Neural progenitor cell (in vitro differentiated cells): Measurements from ENCODE around the gene KIF3B. TPM values are rescaled to one million over a fixed set of nuclear protein-coding genes. Genes with fewer than 3 reads are reported as not detected.
A peak's percentile ranks its signal among the peaks of the same experiment; 100 is the strongest.
"Not testable (repeated sequence)": the region's sequence is repeated elsewhere in the genome, so short reads cannot be mapped to it uniquely, and the experiment has no call there.

Experiments
- DNase-seq: peaks from one replicate; pipeline ENCODE4 v3.0.0-alpha.2; 2016; ENCODE audit warnings: low spot score
- H2AFZ ChIP-seq: fragments of 200-600 bp; sonication (generic); replicated peaks from 2 replicates; pipeline ENCODE4 v1.6.1; 2016; ENCODE audit warnings: antibody characterized with exemption
- H3F3A ChIP-seq: fragments of 200-600 bp; sonication (generic); 2 replicates; pipeline ENCODE4 v1.6.1; 2016; ENCODE audit warnings: antibody characterized with exemption, low read depth
- H3K27ac ChIP-seq: fragments of 200-600 bp; sonication (generic); 2 replicates; pipeline ENCODE4 v1.5.1; 2016; ENCODE audit warnings: mild to moderate bottlenecking
- H3K27me3 ChIP-seq: fragments of 200-600 bp; sonication (generic); 2 replicates; pipeline ENCODE4 v1.6.1; 2016; ENCODE audit warnings: mild to moderate bottlenecking, moderate library complexity
- H3K36me3 ChIP-seq: fragments of 200-600 bp; sonication (generic); 2 replicates; pipeline ENCODE4 v1.5.1; 2016
- H3K4me1 ChIP-seq: fragments of 200-600 bp; sonication (generic); 2 replicates; pipeline ENCODE4 v1.6.1; 2016; ENCODE audit warnings: mixed run types
- H3K4me2 ChIP-seq: fragments of 200-600 bp; sonication (generic); 2 replicates; pipeline ENCODE4 v1.6.1; 2016
- H3K4me3 ChIP-seq: fragments of 200-600 bp; sonication (generic); 2 replicates; pipeline ENCODE4 v1.5.1; 2016
- H3K79me2 ChIP-seq: fragments of 200-600 bp; sonication (generic); 2 replicates; pipeline ENCODE4 v1.6.1; 2016; ENCODE audit warnings: low read depth
- H3K9ac ChIP-seq: fragments of 200-600 bp; sonication (generic); 2 replicates; pipeline ENCODE4 v1.6.1; 2016
- H3K9me3 ChIP-seq: fragments of 200-600 bp; sonication (generic); 2 replicates; pipeline ENCODE4 v1.5.1; 2016; ENCODE audit warnings: low read depth
- H4K20me1 ChIP-seq: fragments of 200-600 bp; sonication (generic); 2 replicates; pipeline ENCODE4 v1.6.1; 2016; ENCODE audit warnings: low read depth
- H3K27ac Mint-ChIP-seq: 3 replicates; pipeline ENCODE4 v1.8.0; 2021; ENCODE audit warnings: mixed read lengths
- H3K27me3 Mint-ChIP-seq: 2 replicates; pipeline ENCODE4 v1.8.0; 2022; ENCODE audit warnings: low read depth, mild to moderate bottlenecking, inconsistent platforms, moderate library complexity, mixed read lengths; ENCODE audit not compliant: insufficient read depth
- H3K36me3 Mint-ChIP-seq: 3 replicates; pipeline ENCODE4 v1.8.0; 2021; ENCODE audit warnings: mixed read lengths
- H3K4me1 Mint-ChIP-seq: 3 replicates; pipeline ENCODE4 v1.8.0; 2021; ENCODE audit warnings: mixed read lengths
- H3K4me3 Mint-ChIP-seq: 3 replicates; pipeline ENCODE4 v1.8.0; 2021; ENCODE audit warnings: mild to moderate bottlenecking, moderate library complexity, mixed read lengths
- H3K9me3 Mint-ChIP-seq: 3 replicates; pipeline ENCODE4 v1.8.0; 2020; ENCODE audit warnings: mixed read lengths
- CTCF ChIP-seq: fragments of 200-600 bp; sonication (generic); IDR thresholded peaks from 2 replicates; pipeline ENCODE4 v1.5.1; 2017; ENCODE audit warnings: antibody characterized with exemption, mild to moderate bottlenecking
- EZH2 ChIP-seq: fragments of 200-600 bp; sonication (generic); IDR thresholded peaks from 2 replicates; pipeline ENCODE4 v1.6.1; 2017; ENCODE audit warnings: antibody characterized with exemption, mild to moderate bottlenecking, moderate library complexity
- EZH2phosphoT487 ChIP-seq: fragments of 200-600 bp; sonication (generic); IDR thresholded peaks from 2 replicates; pipeline ENCODE4 v1.6.1; 2017; ENCODE audit warnings: antibody characterized with exemption
- total RNA-seq: library from RNA; depleted of rRNA; stranded (reverse); fragments of >200 nt; gene quantifications from 2 replicates; pipeline ENCODE4 v1.2.3, GENCODE V29; 2015; ENCODE audit warnings: low replicate concordance

The KIF3B gene
- total RNA-seq, 1 donor from 2014 or later: 16.8 TPM

- Histone ChIP-seq H3K4me1 (no peaks in the 10 kb centered on the region), H3K27ac (no peak overlapping the region), H3K27me3 (no peaks in the 10 kb centered on the region), H3K79me2 (peaks cover 22% of the 10 kb centered on the region), H3F3A (no peaks in the 10 kb centered on the region), H3K9me3 (no peaks in the 10 kb centered on the region), H3K4me3 (no peak overlapping the region), H3K4me2 (no peak overlapping the region), H2AFZ (no peak overlapping the region), H3K36me3 (no peaks in the 10 kb centered on the region), H4K20me1 (peaks cover 33% of the 10 kb centered on the region), H3K9ac (no peak overlapping the region)
- H3K4me3 Mint-ChIP-seq: no peak overlapping the region
- no peak for DNase-seq
- no peaks in the 10 kb centered on the region for H3K9me3 Mint-ChIP-seq
- H3K4me1 Mint-ChIP-seq: peaks cover under 1% of the 10 kb centered on the region
- H3K27me3 Mint-ChIP-seq: peaks cover 2% of the 10 kb centered on the region
- H3K27ac Mint-ChIP-seq: peak overlapping the region; percentile 8
- no peak for TF ChIP-seq EZH2
- no peak for TF ChIP-seq CTCF
- TF ChIP-seq EZH2phosphoT487: no peak
- peaks cover 11% of the 10 kb centered on the region for H3K36me3 Mint-ChIP-seq
Measured at GRCh38 chr20:32378461-32378860, 101.0 kb downstream of the KIF3B start.

GRCh38 chr20:32380037-32380436 lies 102.6 kb downstream of the KIF3B start:
- H3K27ac ChIP-seq, H3K36me3 ChIP-seq, H3K27me3 ChIP-seq, H3K4me3 Mint-ChIP-seq, H3K4me3 ChIP-seq, H3K9me3 Mint-ChIP-seq, H3F3A ChIP-seq, H3K4me2 ChIP-seq, H3K9ac ChIP-seq, H2AFZ ChIP-seq, DNase-seq, H3K4me1 ChIP-seq, H3K9me3 ChIP-seq, H3K27me3 Mint-ChIP-seq, H3K27ac Mint-ChIP-seq: not testable (repeated sequence)
- Histone ChIP-seq H3K79me2 (peaks cover 30% of the 10 kb centered on the region), H4K20me1 (peaks cover 46% of the 10 kb centered on the region)
- Mint-ChIP-seq H3K36me3 (peaks cover 11% of the 10 kb centered on the region), H3K4me1 (peaks cover 14% of the 10 kb centered on the region)

GRCh38 chr20:32380745-32381144 lies 103.3 kb downstream of the KIF3B start:
- no peak for TF ChIP-seq EZH2phosphoT487
- TF ChIP-seq CTCF: no peak
- no peak for TF ChIP-seq EZH2
- peaks cover 11% of the 10 kb centered on the region for H3K36me3 Mint-ChIP-seq
- H3K4me1 Mint-ChIP-seq: peaks cover 20% of the 10 kb centered on the region
- no peaks in the 10 kb centered on the region for H3K4me1 ChIP-seq
- no peaks in the 10 kb centered on the region for H3K27me3 ChIP-seq
- no peak overlapping the region for H3K4me3 Mint-ChIP-seq
- H3K4me3 ChIP-seq: no peak overlapping the region
- H3K27ac ChIP-seq: no peak overlapping the region
- no peak overlapping the region for H3K27ac Mint-ChIP-seq
- no peaks in the 10 kb centered on the region for H3K9me3 ChIP-seq
- peaks cover 30% of the 10 kb centered on the region for H3K79me2 ChIP-seq
- H4K20me1 ChIP-seq: peaks cover 39% of the 10 kb centered on the region
- H3K9me3 Mint-ChIP-seq: no peaks in the 10 kb centered on the region
- no peak for DNase-seq
- H3K9ac ChIP-seq: no peak overlapping the region
- H2AFZ ChIP-seq: no peak overlapping the region
- H3F3A ChIP-seq: no peaks in the 10 kb centered on the region
- peaks cover 2% of the 10 kb centered on the region for H3K27me3 Mint-ChIP-seq
- no peaks in the 10 kb centered on the region for H3K36me3 ChIP-seq
- H3K4me2 ChIP-seq: no peak overlapping the region

- H3K27ac ChIP-seq: no peak overlapping the region
- no peak overlapping the region for H3K4me3 Mint-ChIP-seq
- H3K4me3 ChIP-seq: no peak overlapping the region
- no peak for DNase-seq
- no peaks in the 10 kb centered on the region for H3K9me3 ChIP-seq
- TF ChIP-seq CTCF (no peak), EZH2phosphoT487 (no peak), EZH2 (no peak)
- H3K4me1 Mint-ChIP-seq: peaks cover 23% of the 10 kb centered on the region
- H3K27me3 ChIP-seq: no peaks in the 10 kb centered on the region
- peaks cover 2% of the 10 kb centered on the region for H3K27me3 Mint-ChIP-seq
- H2AFZ ChIP-seq: no peak overlapping the region
- H3K9me3 Mint-ChIP-seq: no peaks in the 10 kb centered on the region
- no peak overlapping the region for H3K27ac Mint-ChIP-seq
- no peaks in the 10 kb centered on the region for H3K36me3 ChIP-seq
- no peak overlapping the region for H3K4me2 ChIP-seq
- H3K36me3 Mint-ChIP-seq: peaks cover 12% of the 10 kb centered on the region
- H3K4me1 ChIP-seq: no peaks in the 10 kb centered on the region
- no peak overlapping the region for H3K9ac ChIP-seq
- H4K20me1 ChIP-seq: peaks cover 32% of the 10 kb centered on the region
- peaks cover 30% of the 10 kb centered on the region for H3K79me2 ChIP-seq
- no peaks in the 10 kb centered on the region for H3F3A ChIP-seq
Measured at GRCh38 chr20:32382102-32382950, 104.9 kb downstream of the KIF3B start.

- H3K9ac ChIP-seq, H3F3A ChIP-seq, H2AFZ ChIP-seq, H3K27ac Mint-ChIP-seq, H3K27ac ChIP-seq, H3K4me3 ChIP-seq, H3K9me3 ChIP-seq, H3K4me1 ChIP-seq, H3K36me3 ChIP-seq, H3K4me3 Mint-ChIP-seq, DNase-seq, H3K27me3 ChIP-seq, H3K4me2 ChIP-seq, H3K27me3 Mint-ChIP-seq, H3K9me3 Mint-ChIP-seq: not testable (repeated sequence)
- peaks cover 31% of the 10 kb centered on the region for H3K79me2 ChIP-seq
- Mint-ChIP-seq H3K4me1 (peaks cover 23% of the 10 kb centered on the region), H3K36me3 (peaks cover 12% of the 10 kb centered on the region)
- peaks cover 41% of the 10 kb centered on the region for H4K20me1 ChIP-seq
Measured at GRCh38 chr20:32383441-32383840, 106.0 kb downstream of the KIF3B start.
